HG03103 (cell line): ENCODE data around the gene TXNRD1.
"Not testable (repeated sequence)": the region's sequence is repeated elsewhere in the genome, so short reads cannot be mapped to it uniquely, and the experiment has no call there.

Experiments used
- ATAC-seq: cut with Tn5 transposase; IDR thresholded peaks from one replicate; pipeline ENCODE4 v1.9.1; 2021; ENCODE audit warnings: low read depth; ENCODE audit not compliant: unreplicated experiment

TXNRD1 gene

GRCh38 chr12:104394086-104394485 is 178.5 kb downstream of the TXNRD1 start:
- not testable (repeated sequence) for ATAC-seq
